H1 (cell line): ENCODE results near the gene RBM14.

Experiments
- RAD21 ChIP-seq, 2 experiments: IDR thresholded peaks in 1 of 2; conservative IDR thresholded peaks in 1 of 2; 2 replicates each; pipeline ENCODE4 v1.6.1; 2011; ENCODE audit warnings: low read depth in 2 of 2, low read length in 2 of 2, improper control_type of control experiment in 1 of 2, inconsistent platforms in 1 of 2, mild to moderate bottlenecking in 1 of 2, moderate library complexity in 1 of 2
- YY1 ChIP-seq: IDR thresholded peaks from 2 replicates; pipeline ENCODE4 v1.6.1; 2011; ENCODE audit warnings: low read depth, mild to moderate bottlenecking, low read length

- no peak for TF ChIP-seq YY1
- TF ChIP-seq RAD21 (IDR thresholded peaks at IDR 0.05 in 1 of 2, conservative IDR thresholded peaks at IDR 0.05 in 1 of 2; ENCODE audit: low read depth in 2 of 2, low read length in 2 of 2): no peak
Observed at GRCh38 chr11:66651016-66651415, 34.6 kb downstream of the RBM14 start.
